ENCODE measurements around the gene SLC28A3. TPM values are rescaled to one million over a fixed set of nuclear protein-coding genes. Genes with fewer than 3 reads are reported as not detected.

The SLC28A3 gene
- polyA plus RNA-seq, 3 donors, result 0.03 to 0.08 (median 0.05) TPM

DNA sequence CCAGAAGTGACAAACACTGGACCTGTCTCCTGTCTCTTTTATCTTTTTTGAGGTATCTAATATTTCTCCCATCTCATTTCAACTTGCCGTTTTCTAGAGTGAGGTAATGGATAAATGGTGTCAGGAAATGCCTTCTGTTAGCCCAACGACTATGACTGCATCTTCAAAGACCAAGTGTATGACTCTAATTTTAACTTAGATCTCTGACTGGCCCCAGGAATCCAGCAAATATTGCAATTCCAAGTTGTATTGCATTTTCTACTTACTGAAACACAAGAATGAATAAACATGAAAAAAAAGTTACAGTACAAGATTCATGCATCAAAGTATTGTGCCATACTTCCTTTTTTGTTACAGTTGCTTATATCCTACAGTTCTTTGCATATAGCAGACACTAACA lies 26.3 kb downstream of the SLC28A3 start:
- DNase-seq (ENCODE audit: extremely low read depth in 1 of 11, low read depth in 9 of 11, low spot score in 4 of 11), result no peak

DNA sequence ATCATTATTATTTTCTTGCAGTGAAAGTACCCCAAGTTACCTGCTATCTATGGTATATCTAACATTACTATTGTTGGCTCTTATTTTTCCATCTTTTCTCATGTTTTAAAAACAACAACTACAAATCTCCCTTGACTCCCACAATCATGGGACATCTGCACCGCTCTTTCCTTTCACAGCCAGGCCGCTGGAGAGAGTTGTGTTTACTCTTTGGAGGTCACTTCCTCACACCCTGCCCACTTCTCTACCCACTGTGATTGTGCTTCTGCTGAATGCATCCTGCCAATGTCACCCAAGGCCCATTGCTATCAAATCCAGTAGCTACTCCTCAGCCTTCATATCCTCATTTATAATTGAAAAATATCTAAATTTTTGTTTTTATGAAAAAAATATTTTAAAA lies 29.7 kb downstream of the SLC28A3 start:
- DNase-seq (ENCODE audit: extremely low read depth in 1 of 11, low read depth in 9 of 11, low spot score in 4 of 11), result no peak

DNA sequence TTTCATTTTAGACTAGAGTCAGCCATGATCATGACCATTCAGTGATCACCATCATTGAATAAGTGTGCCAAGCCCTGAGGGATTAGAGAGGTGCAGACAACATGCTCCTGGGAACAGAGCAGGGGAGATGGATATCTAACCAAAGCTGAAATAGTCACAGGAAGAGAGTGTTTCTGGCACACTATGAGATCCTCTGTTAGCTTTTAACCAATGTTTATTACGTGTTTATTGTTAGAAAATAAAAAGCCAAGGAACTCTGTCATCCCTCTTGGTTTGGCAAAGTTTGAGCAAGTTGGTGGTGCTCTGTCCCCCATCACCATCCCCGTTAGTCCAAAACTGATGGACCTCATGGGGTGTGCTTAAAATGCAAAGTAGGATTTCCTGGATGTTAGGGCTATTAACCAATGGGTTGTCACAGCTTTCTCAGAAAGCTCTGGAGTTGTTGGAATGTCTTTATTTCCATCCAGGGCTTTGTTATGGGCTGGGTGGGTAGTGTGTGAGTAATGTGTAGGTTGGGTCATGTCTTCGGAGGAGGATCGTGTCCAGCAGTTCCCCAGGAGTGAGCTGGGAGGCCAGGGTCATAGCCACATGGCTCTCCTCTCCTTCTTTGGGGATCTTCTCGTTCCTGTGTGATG lies 34.9 kb downstream of the SLC28A3 start:
- DNase-seq (ENCODE audit: extremely low read depth in 1 of 11, low read depth in 9 of 11, low spot score in 4 of 11), result no peak

DNA sequence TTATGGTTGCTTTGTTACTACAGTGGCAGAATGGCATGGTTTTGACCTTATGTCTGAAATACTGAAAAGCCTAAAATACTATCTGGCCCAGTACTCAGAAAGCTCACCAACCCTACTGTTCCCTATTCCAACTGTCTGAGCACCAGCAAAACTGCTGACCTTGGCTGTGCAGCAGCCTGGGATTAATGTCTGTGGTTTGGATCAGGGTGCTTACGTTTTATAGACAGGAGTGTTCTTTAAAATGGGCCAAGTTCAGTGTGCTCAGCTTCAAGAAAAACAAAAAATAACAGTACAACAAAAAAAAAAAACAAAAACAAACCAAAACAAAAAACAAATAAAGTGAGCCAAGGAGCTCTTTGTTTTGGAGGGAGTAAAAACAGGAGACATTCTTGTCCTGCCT lies 36.4 kb downstream of the SLC28A3 start:
- DNase-seq (ENCODE audit: extremely low read depth in 1 of 11, low read depth in 9 of 11, low spot score in 4 of 11), result no peak

DNA sequence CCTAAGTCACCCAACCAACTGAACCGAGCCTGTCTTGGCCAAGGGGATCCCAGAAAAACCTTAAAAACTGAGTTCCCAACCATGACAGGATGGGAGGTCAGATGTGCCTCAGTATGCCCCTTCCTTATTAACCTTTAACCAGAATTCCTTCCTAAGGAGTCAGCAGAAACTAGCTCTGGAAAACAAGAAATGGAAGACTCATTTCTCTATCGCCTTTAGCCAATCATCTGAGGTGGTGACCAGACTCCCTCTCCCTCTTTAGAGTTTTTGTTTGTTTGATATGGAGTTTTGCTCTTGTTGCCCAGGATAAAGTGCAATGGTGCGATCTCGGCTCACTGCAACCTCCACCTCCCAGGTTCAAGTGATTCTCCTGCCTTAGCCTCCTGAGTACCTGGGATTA lies 37.5 kb downstream of the SLC28A3 start:
- no peak for DNase-seq (ENCODE audit: extremely low read depth in 1 of 11, low read depth in 9 of 11, low spot score in 4 of 11)

DNA sequence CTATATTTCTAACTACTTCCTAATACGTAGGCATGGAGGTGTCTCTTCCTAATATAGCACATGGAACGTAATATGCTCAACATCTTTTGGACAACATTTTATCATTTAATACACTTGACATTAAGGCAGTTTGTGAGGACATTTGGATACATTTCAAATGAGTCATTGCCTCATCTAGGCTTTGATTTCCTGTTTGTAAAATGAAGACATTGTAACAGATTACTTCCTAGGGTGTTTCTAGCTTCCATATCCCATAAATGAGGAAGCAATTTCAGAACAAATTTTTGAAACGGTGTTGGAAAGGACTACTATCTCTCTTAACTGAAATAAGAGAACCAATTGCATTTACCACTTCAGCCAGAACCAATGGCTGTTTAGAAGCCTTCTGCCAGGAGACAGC lies 38.7 kb downstream of the SLC28A3 start:
- DNase-seq (ENCODE audit: extremely low read depth in 1 of 11, low read depth in 9 of 11, low spot score in 4 of 11), result no peak

DNA sequence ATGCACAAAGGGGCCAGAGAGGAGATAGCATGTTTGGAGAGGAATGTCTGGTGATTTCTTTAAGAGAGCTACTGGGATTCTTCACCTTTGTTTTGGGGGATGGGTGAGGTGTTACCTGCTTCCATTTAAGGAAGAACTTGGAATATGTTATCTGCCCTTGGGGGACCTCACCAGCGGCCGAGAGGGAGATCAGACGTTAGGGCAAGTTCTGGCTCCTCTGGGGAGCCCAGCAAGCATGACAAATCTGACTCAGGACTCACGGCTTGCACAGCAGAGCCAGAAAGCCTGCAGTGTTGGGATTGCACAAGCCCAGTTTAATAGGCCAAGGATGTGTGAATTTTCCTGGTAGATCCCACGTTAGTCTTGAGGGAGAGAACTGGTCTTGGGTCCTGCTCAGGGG lies 40.3 kb downstream of the SLC28A3 start:
- DNase-seq (ENCODE audit: extremely low read depth in 1 of 11, low read depth in 9 of 11, low spot score in 4 of 11), result no peak

DNA sequence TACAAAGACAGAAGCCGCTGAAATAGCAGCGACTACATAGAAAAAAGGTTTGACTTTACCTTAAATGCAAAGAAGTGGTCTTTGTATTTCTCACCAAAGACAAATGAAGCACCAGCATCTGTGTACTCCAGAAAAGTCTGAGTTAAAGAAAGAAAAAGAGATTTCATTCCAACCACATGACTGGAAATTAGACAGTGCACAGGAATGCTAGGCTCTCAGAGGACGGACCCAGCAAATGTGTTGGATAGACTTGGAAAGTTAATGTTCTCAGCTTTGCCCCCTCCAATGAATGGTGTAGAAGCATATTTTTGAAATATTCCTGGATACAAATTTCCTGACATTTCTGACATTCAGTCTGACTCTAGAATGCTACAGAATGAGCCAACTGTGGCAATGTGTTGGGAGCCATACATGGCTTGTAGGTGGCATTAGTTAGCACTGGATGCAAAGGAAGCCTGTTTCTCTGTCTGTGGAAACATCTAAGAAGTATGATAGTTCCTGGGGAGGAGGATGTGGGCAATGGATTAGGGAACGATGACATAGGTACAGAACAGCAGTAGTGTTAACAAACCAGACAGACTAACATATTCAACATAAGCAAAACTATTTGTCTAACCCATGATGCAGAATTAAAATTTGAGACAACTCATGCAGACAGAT lies 43.3 kb downstream of the SLC28A3 start:
- DNase-seq (ENCODE audit: extremely low read depth in 1 of 11, low read depth in 9 of 11, low spot score in 4 of 11), result no peak

DNA sequence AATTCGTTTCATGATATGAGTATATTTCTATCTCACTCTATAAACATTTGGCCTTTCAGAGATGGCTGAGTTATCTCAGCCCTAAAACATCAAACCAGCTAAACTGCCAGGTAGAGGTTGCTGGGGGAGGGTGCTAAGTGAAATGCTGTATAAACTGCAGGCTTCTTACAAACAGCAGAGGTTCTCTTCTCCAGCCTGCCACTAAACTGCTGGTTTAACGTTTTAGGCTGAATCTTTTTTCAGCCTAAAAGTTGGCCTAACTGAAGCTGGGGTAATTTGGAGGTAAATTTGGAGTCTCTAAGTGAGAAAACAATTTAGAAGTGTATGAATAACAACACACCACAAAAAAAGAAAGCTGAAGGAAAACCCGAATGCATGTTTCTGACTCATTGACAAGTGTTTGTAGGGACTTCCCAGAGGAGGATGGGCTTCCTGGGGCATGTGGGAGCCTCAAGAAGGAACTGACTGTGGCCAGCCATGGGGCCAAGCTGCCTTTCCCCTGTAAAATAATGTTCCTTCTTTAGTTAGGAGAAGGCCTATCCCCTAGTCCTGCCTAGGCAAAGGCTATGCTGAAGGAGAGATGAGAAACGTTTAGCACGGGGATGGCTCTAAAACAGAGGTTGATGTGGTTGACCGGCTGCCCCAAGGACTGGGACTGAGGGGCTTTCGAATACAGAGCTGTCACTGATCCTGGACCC lies 44.3 kb downstream of the SLC28A3 start:
- no peak for DNase-seq (ENCODE audit: extremely low read depth in 1 of 11, low read depth in 9 of 11, low spot score in 4 of 11)

DNA sequence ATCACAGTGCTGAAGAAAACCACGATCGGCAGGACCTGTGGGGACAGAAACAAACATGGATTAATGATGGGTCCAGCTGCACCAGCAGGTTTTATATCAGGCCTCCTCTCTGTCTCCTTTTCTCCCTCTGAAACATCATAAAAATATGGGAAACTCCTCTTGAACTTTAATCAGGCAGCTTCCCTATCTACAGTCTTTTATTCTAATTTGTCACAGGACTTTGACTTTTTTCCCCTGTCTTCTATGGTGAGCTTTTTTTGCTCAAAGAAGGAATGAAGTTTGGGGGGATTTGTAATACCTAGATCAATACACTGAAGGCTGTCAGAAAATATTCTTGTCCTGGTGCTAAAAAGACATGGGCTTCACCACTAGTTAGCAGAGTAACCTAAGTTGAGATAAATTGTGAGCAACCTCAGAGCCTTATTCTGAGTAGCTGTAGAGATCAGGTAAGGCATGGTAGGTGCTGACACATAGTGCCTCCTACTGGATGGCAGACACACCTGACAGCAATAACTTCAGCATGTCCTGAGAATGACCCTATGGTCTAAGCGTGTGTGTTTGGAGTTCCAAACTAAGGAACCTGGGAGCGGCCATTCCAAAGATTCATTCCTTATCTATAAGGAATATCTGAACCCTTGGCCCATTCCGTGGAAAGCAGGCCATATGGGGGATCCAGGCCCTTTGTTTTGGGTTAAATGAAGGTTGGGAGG lies 46.2 kb downstream of the SLC28A3 start:
- no peak for DNase-seq (ENCODE audit: extremely low read depth in 1 of 11, low read depth in 9 of 11, low spot score in 4 of 11)

DNA sequence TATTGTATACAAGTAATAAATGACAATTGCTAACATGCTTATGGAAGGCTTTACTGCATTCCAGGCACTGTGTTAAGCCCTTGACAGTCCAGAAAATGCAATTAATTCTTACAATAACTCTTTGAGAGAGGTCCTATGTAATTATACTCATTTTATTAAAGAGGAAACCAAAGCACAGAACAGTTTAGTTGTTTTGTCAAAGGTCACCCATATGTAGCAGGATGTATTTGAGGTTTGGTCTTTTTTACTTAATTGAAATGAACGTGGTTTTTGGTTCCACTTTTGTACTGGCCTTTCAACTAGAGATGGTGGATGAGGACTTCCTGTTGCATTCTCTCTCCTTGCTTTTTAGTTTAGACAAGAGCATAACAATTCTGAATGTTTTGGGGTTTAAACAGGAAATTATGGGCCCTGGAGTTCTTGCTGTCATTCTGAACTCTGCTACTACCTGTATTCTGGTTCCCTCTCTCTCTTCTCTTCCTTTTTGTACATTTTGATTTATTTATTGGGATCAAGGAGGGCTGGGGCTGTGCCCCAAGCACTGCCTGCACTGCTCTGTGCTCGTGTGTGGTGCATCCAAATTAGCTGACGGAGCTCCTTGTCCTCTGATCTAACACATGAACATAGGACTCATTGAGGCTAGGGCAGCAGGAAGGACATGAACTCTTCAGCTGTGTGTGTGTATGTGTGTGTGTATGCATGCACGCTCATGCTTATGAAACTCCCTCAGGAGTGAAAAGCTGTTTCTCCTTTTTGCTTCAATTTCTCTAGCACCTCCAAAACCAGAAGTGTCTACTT lies 47.4 kb downstream of the SLC28A3 start:
- DNase-seq (ENCODE audit: extremely low read depth in 1 of 11, low read depth in 9 of 11, low spot score in 4 of 11), result no peak

DNA sequence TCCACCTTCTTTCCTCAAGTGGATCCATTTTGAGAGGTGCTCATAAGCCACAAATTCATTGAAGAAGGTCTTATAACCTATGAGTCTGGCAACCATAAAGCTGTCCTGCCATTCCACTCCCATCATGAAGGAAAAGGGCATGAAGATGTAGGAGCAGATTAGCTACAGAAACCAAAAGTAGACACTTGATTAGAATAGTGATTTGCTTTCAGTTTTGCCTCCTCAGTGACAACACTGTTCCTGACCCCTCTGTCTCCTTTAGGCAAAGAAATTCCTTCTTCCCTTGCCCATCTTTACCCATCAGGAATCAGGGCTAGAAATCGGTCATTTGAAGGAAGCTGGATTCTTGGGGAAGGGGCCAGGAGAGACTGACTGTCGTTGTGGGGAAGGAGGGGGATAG lies 55.2 kb downstream of the SLC28A3 start:
- no peak for DNase-seq (ENCODE audit: extremely low read depth in 1 of 11, low read depth in 9 of 11, low spot score in 4 of 11)

DNA sequence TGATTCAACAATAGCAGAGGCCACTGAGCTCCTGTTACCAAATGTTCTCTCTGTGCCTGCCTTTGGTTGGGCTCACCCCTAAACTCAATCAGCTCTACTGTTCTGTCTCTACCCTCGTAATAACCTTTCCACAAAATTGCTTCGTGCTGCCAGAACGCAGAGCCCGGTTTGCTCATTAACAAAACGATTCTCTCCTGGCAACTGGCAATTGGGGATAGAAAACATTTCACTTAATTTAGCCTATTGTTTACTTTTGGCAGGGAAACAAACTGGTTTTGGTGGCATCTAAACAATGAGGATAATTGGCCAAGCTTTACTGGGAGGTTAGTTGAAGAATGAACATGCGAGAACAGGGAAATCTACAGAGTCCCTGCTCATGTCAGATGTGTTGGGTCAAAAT lies 56.6 kb downstream of the SLC28A3 start:
- DNase-seq (ENCODE audit: extremely low read depth in 1 of 11, low read depth in 9 of 11, low spot score in 4 of 11), result no peak

DNA sequence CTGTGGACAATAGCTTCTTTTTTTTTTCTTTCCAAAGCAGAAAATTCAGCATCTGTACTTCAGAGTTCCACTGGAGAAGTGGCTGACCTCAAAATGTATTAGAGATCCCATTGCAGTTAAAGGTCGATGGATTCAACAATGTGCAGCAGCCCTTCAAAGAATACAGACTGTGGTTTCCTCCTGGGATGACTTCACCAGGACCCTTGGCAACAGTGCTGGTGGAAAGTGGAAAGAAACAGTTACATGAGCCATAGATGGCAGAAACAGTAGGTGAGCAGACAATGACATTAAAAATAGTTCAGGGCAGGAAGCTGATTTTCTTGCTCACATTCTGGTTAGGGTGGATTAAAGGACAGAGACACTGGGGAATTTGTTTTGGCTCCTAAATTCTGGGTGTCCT lies 62.4 kb downstream of the SLC28A3 start:
- DNase-seq (ENCODE audit: extremely low read depth in 1 of 11, low read depth in 9 of 11, low spot score in 4 of 11), result no peak

DNA sequence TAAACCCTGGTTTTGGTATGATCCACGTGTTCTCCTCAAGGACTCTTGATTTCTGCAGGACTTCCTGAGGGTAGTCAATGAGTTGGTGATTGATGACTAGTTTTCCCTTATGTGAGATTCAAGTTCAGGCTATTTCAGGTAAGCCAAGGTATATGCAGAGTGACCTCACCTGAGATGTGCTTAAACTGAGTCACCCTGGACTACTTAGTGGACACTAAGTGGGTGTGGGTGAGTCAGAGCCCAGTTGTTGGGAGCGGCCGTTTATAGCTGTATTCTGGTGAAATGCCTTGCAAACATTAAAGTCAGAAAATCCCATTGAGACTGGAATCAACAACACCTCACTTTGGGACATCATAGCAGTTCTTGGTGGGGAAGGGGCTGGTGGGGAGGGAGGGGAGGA lies 62.9 kb downstream of the SLC28A3 start:
- no peak for DNase-seq (ENCODE audit: extremely low read depth in 1 of 11, low read depth in 9 of 11, low spot score in 4 of 11)

DNA sequence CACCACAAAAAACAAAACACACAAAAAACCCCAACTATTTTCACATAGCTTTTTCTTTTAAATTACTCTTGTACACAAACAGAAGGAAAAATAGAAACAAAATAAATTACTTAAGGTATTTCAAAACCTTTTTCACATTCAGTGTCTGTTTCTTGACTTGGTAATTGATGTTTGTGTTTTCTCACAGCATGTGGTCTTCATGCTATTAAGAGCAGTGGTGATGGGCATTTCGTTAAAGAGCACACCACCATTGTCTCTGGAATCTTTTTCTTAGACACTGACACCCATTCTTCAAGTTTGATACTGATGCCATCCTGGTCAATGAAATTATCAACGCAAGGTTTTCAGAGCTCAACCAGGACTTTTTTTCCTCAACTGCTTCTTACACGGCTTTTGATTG lies 63.8 kb downstream of the SLC28A3 start:
- no peak for DNase-seq (ENCODE audit: extremely low read depth in 1 of 11, low read depth in 9 of 11, low spot score in 4 of 11)

DNA sequence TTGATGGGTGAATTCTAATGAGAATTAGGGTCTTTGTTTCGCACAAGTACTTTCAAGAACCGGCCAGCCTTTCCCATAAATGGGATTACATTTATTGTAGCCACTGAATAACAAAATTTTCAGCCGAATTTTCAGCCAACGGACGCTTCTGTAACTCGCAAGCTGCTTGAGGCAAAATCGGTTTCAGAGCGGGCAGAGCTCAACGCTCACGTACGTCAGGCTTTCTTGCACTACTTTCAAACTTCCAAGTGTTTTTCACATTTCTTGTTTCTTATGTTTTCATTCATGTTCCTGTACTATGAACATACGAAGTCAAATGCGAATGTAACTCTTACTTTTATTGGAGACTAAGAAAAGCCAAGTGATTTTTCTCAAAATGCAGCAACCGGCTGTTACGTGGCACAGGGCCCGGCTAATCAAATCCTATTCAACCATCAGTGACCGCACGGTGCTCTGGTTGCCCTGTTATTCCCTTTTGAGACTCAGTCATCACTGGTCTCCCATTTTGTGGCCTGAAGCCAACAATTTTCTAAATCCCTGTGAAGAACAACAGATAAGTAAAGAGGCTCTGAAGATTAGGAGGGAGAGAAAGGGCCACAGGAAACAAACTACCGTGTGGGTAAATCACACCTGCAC lies 68.5 kb downstream of the SLC28A3 start:
- no peak for DNase-seq (ENCODE audit: extremely low read depth in 1 of 11, low read depth in 9 of 11, low spot score in 4 of 11)

DNA sequence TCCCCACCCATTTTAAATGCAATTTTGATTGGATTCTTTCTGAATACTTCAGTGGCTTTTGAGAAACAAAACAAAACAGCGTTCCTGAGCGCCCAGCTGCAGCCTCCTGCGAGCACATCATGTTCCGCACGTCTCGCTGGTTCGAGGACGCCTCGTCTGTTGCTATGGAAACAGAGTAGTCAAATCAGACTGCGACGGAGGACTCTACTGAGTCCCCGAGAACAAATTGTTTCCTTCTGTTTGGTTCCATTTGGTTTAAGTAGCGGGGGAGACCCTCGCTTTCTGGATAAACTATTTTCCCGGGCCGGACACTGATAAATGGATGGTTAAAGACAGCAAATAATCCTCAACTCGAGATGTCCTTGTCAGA lies 69.0 kb downstream of the SLC28A3 start:
- peak in 9 of 11 donors; percentile 60 to 84 (median 80) for DNase-seq (ENCODE audit: extremely low read depth in 1 of 11, low read depth in 9 of 11, low spot score in 4 of 11)

Measured in renal cortex interstitium (tissue), 11 donors.